Choroid plexus epithelial cell (primary cell): Measurements from ENCODE around the gene KIF4B.
"Not testable (repeated sequence)": the region's sequence is repeated elsewhere in the genome, so short reads cannot be mapped to it uniquely, and the experiment has no call there.

Experiments
- DNase-seq: peaks from one replicate; pipeline ENCODE4 v3.0.0-alpha.2; 2010; ENCODE audit warnings: low read depth
- H3K4me3 ChIP-seq: 2 replicates; pipeline ENCODE4 v1.5.1; 2011; ENCODE audit warnings: low read depth, mild to moderate bottlenecking, control low read depth, low read length, moderate library complexity
- CTCF ChIP-seq: conservative IDR thresholded peaks from 2 replicates; pipeline ENCODE4 v1.5.1; 2011; ENCODE audit warnings: low read depth, mild to moderate bottlenecking, control low read depth, inconsistent platforms, low read length, moderate library complexity

KIF4B gene

GRCh38 chr5:155024015-155024414 is 10.5 kb downstream of the KIF4B start:
- no peak for DNase-seq
- no peak for TF ChIP-seq CTCF
- H3K4me3 ChIP-seq: no peak overlapping the region

- no peak for TF ChIP-seq CTCF
- no peak for DNase-seq
- H3K4me3 ChIP-seq: no peak overlapping the region
Measured at GRCh38 chr5:155025895-155026294, 12.3 kb downstream of the KIF4B start.

- H3K4me3 ChIP-seq: no peak overlapping the region
Measured at GRCh38 chr5:155027993-155028629, 14.6 kb downstream of the KIF4B start.

GRCh38 chr5:155029240-155029639 is 15.7 kb downstream of the KIF4B start:
- no peak for DNase-seq
- no peak for TF ChIP-seq CTCF
- no peak overlapping the region for H3K4me3 ChIP-seq

More at GRCh38 chr5:155027993-155028629, 14.6 kb downstream of the KIF4B start:
- peak; percentile 18 for DNase-seq
- TF ChIP-seq CTCF: peak; percentile 32

GRCh38 chr5:155034145-155034744 is 20.7 kb downstream of the KIF4B start:
- not testable (repeated sequence) for H3K4me3 ChIP-seq, DNase-seq

GRCh38 chr5:155035087-155035486 is 21.5 kb downstream of the KIF4B start:
- not testable (repeated sequence) for H3K4me3 ChIP-seq, DNase-seq

GRCh38 chr5:155040984-155041653 is 27.6 kb downstream of the KIF4B start:
- TF ChIP-seq CTCF: no peak
- DNase-seq: no peak
- H3K4me3 ChIP-seq: no peak overlapping the region

- no peak overlapping the region for H3K4me3 ChIP-seq
- no peak for TF ChIP-seq CTCF
- DNase-seq: no peak
Measured at GRCh38 chr5:155044591-155044990, 31.0 kb downstream of the KIF4B start.
